ENCODE measurements around the gene ADAMTS3. TPM values are rescaled to one million over a fixed set of nuclear protein-coding genes. Genes with fewer than 3 reads are reported as not detected.

Gene ADAMTS3
- total RNA-seq, 1 donor from 2014 or later = 2.7 TPM

DNA sequence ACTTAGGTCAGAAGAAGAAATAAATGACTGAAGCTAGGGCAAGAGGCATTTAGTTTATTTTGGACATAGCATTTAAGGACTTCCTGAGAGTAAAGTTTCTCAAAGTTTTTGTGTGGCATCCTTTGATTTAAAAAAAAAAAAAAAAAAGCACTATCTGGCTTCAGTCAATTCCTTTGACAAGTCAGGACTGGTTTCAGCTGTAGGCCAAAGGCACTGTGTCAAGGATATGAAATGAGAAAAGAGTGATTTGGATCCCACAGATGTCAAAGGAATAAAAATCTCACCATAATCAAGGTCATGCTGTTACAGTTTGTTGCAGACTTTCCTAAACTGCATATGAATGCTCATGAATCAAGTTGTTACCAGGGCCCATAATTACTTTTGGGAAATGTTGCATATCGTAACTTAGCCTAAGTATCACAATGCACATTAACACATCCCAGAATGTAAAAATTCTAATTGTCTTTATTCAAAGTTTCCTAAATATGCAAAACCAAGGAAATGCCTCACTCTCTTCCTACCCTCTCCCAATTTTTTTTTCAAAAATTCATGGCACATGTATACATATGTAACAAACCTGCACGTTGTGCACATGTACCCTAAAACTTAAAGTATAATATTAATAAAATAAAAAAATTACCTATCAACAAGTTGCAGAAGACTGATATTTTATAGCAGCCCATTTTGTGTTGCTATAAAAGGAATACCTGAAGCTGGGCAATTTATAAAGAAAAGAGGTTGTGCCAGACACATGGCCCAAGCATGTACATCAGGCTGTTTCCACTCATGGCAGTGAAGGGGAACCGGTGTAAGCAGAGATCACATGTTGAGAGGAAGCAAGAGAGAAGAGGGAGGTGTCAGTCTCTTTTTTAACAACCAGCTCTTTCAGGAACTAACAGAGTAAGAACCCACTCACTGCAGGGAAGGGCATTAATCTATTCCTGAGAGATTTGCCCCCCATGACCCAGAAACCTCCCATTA is 33.7 kb upstream of the ADAMTS3 start:
- H3K36me3 ChIP-seq = no peaks in the 10 kb centered on the region
- intact Hi-C loops (cut with DNase I) = no loop called here
- H3K27me3 ChIP-seq = no peaks in the 10 kb centered on the region
- H3K4me3 ChIP-seq = no peak overlapping the region
- H3K4me1 ChIP-seq = no peaks in the 10 kb centered on the region
- H3K9me3 ChIP-seq = no peaks in the 10 kb centered on the region
- TF ChIP-seq POLR2AphosphoS5 (IDR thresholded peaks at IDR 0.05; ENCODE audit: insufficient read depth in 1 of 2, low read depth in 1 of 2) (no peak), POLR2A (IDR thresholded peaks at IDR 0.05) (no peak)
- TF ChIP-seq, protein P1, sequence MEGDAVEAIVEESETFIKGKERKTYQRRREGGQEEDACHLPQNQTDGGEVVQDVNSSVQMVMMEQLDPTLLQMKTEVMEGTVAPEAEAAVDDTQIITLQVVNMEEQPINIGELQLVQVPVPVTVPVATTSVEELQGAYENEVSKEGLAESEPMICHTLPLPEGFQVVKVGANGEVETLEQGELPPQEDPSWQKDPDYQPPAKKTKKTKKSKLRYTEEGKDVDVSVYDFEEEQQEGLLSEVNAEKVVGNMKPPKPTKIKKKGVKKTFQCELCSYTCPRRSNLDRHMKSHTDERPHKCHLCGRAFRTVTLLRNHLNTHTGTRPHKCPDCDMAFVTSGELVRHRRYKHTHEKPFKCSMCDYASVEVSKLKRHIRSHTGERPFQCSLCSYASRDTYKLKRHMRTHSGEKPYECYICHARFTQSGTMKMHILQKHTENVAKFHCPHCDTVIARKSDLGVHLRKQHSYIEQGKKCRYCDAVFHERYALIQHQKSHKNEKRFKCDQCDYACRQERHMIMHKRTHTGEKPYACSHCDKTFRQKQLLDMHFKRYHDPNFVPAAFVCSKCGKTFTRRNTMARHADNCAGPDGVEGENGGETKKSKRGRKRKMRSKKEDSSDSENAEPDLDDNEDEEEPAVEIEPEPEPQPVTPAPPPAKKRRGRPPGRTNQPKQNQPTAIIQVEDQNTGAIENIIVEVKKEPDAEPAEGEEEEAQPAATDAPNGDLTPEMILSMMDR (IDR thresholded peaks at IDR 0.05) = no peak
- H3K27ac ChIP-seq = no peak overlapping the region
- no peak for DNase-seq (ENCODE audit: extremely low spot score in 2 of 2)

DNA sequence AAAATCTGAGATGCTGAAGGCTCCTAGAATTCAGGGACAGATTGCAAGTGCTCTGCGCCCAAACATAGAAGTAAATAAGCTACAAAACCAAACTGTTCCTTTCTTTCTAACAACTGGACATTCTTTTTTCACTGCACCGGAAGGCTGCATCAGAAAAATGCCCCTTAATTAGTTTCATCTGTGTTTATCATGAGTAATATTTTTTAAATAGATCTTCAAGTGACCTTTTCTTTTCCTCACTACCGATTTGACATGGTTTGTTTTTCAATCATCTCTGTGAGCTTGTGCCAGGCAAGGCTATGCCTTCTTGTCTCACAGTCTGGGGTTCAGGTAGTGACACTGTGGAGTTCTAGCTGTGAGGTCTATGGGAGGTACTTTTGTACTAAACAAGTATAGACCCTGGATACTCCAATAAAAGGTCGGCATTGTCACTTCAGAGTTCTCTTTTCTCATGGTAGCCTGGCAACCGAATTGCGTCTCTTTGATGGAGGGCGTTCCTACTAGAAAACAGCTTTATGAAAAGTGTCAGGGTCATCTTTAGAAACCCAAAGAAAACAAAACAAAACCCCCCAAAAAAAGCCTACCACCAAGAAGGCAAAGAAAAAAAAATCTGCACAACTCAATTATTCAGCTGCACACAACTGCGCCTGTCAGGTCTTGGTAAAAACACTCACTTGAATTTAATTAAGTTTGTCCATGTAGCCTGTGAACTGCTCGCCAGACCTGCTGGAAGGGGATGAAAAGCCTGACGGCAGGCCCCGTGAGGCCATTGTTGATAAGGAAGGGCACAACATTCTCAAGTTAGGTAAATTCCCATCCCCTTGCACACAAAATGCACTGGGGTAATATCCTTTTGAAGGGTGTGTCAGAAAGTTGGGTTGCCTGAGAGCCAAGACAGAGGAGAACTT is 22.8 kb upstream of the ADAMTS3 start:
- TF ChIP-seq POLR2AphosphoS5 (IDR thresholded peaks at IDR 0.05; ENCODE audit: insufficient read depth in 1 of 2, low read depth in 1 of 2) (no peak), POLR2A (IDR thresholded peaks at IDR 0.05) (no peak)
- TF ChIP-seq, protein P1 (IDR thresholded peaks at IDR 0.05) = no peak
- intact Hi-C loops (cut with DNase I) = no loop called here
- no peak overlapping the region for H3K4me3 ChIP-seq
- no peak for DNase-seq (ENCODE audit: extremely low spot score in 2 of 2)
- H3K27ac ChIP-seq = no peak overlapping the region
- no peaks in the 10 kb centered on the region for H3K9me3 ChIP-seq
- H3K36me3 ChIP-seq = no peaks in the 10 kb centered on the region
- H3K27me3 ChIP-seq = no peaks in the 10 kb centered on the region
- no peaks in the 10 kb centered on the region for H3K4me1 ChIP-seq

DNA sequence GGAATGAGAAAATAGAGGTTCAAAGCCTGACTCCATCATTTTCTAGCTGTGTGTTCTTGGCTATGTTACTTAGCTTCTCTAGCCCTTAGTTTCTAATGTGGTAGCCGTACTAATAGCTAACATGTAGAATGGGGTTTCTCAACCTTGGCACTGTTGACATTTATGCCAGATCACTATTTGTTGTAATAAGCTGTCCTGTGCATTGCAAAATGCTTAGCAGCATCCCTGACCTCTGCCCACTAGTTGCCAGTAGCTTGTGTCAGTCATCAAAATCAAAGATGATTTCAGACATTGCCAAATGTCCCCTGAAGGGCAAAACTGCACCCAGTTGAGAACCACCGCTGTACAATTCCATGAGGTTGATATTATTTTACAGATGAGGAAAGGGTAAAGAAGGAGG is 18.3 kb upstream of the ADAMTS3 start:
- no peak for TF ChIP-seq POLR2A (IDR thresholded peaks at IDR 0.05)
- TF ChIP-seq, protein P1 (IDR thresholded peaks at IDR 0.05) = no peak
- no peak for TF ChIP-seq POLR2AphosphoS5 (IDR thresholded peaks at IDR 0.05; ENCODE audit: insufficient read depth in 1 of 2, low read depth in 1 of 2)
- intact Hi-C loops (cut with DNase I) = no loop called here
- DNase-seq (ENCODE audit: extremely low spot score in 2 of 2) = no peak
- H3K9me3 ChIP-seq = no peaks in the 10 kb centered on the region
- no peak overlapping the region for H3K4me3 ChIP-seq
- no peaks in the 10 kb centered on the region for H3K27me3 ChIP-seq
- no peaks in the 10 kb centered on the region for H3K4me1 ChIP-seq
- H3K36me3 ChIP-seq = no peaks in the 10 kb centered on the region
- no peak overlapping the region for H3K27ac ChIP-seq

DNA sequence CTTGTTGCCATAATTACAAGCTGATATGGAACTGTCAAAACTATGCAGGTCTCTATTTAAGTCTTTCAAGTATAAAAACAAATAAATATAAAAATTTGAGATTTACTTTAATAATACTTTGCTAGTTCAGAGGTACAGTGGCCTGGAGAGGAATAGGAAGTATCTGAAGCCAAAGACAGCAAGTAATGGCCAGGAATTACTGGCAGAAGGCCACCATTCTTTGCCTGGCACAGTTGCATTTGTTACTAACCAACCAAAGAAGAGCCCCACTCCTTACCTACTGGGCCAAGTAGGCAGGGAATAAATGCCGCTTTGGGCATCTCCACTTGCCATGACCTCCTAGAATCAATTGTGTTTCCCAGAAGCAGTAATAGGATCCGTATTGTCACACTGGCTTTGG is 13.8 kb upstream of the ADAMTS3 start:
- no peak for DNase-seq (ENCODE audit: extremely low spot score in 2 of 2)
- TF ChIP-seq POLR2AphosphoS5 (IDR thresholded peaks at IDR 0.05; ENCODE audit: insufficient read depth in 1 of 2, low read depth in 1 of 2) (no peak), POLR2A (IDR thresholded peaks at IDR 0.05) (no peak)
- TF ChIP-seq, protein P1 (IDR thresholded peaks at IDR 0.05) = no peak
- H3K27ac ChIP-seq = no peak overlapping the region

More for the DNA sequence above, 13.8 kb upstream of the ADAMTS3 start:
- Histone ChIP-seq H3K27me3 (no peaks in the 10 kb centered on the region), H3K9me3 (no peaks in the 10 kb centered on the region), H3K4me3 (no peak overlapping the region), H3K36me3 (no peaks in the 10 kb centered on the region), H3K4me1 (no peaks in the 10 kb centered on the region)
- intact Hi-C loops (cut with DNase I) = no loop called here
